K562 (cell line): Measurements from ENCODE around the gene HP1BP3. TPM values are rescaled to one million over a fixed set of nuclear protein-coding genes. Genes with fewer than 3 reads are reported as not detected.

Source experiments
- ATAC-seq: fragments of 200-7000 bp; cut with Tn5 transposase; 3 replicates; pipeline ENCODE4 v1.9.1; 2020; ENCODE audit warnings: moderate library complexity
- BruUV-seq: library from RNA; stranded (reverse); fragments of 400-500 nt; replicated peaks from 2 replicates; lab custom pipeline; 2021; lab: Mats Ljungman, UMichigan
- CTCF ChIA-PET: fragments of 300-600 bp; formaldehyde crosslinking; extraction: SDS; loops from one replicate; lab custom pipeline; 2021; ENCODE audit warnings: low intra/inter-chr PET ratio; lab: Yijun Ruan, JAX
- POLR2A ChIA-PET: fragments of 300-600, 350-650 bp; sonication (Branson Sonifier 250); formaldehyde crosslinking; extraction: SDS; loops from one replicate; lab custom pipeline; 2021; ENCODE audit warnings: antibody characterized with exemption, inconsistent platforms; lab: Yijun Ruan, JAX
- DNase-seq, 4 experiments: peaks; one replicate each; pipeline versions ENCODE4 v3.0.0 to v3.0.0-alpha.2; 2011 to 2018; ENCODE audit warnings: low spot score in 3 of 4, mixed read lengths in 3 of 4; ENCODE audit errors: extremely low read depth in 1 of 4
- FAIRE-seq: peaks from 2 replicates; lab custom pipeline; 2011; peaks lifted over from hg19 to GRCh38; lab: Jason Lieb, UNC
- H2AFZ ChIP-seq: 2 replicates; pipeline ENCODE4 v1.6.0; 2011; ENCODE audit warnings: low read depth, low read length, control low read depth, inconsistent platforms
- H3K27ac ChIP-seq: fragments of 200-600 bp; 3 replicates; pipeline ENCODE4 v1.8.0; 2011; ENCODE audit warnings: low read depth, mild to moderate bottlenecking, control low read depth, inconsistent platforms, low read length, moderate library complexity, mixed read lengths; ENCODE audit errors: extremely low read depth
- H3K27me3 ChIP-seq, 2 experiments: fragments of 300-600 bp in 1 of 2; 2 replicates in 1 of 2; 3 replicates in 1 of 2; pipeline versions ENCODE4 v1.6.0 to v1.8.0; 2011; ENCODE audit warnings: inconsistent platforms in 2 of 2, low read length in 2 of 2, mild to moderate bottlenecking in 1 of 2, mixed read lengths in 1 of 2, moderate library complexity in 1 of 2; ENCODE audit not compliant: control insufficient read depth in 2 of 2, insufficient read depth in 2 of 2
- H3K36me3 ChIP-seq: fragments of 300-600 bp; 3 replicates; pipeline ENCODE4 v1.8.0; 2011; ENCODE audit warnings: mild to moderate bottlenecking, low read length, inconsistent platforms; ENCODE audit not compliant: control insufficient read depth, insufficient read depth
- H3K4me1 ChIP-seq, 2 experiments: fragments of 200-600 bp in 1 of 2; replicated peaks in 1 of 2; 2 replicates in 1 of 2; 3 replicates in 1 of 2; pipeline versions ENCODE4 v1.5.1 to v1.8.0; 2011; ENCODE audit warnings: inconsistent platforms in 2 of 2, low read length in 2 of 2, mild to moderate bottlenecking in 1 of 2, mixed read lengths in 1 of 2, moderate library complexity in 1 of 2; ENCODE audit not compliant: control insufficient read depth in 2 of 2, insufficient read depth in 2 of 2
- H3K4me2 ChIP-seq: 2 replicates; pipeline ENCODE4 v1.6.1; 2011; ENCODE audit warnings: low read length, control low read depth, inconsistent platforms, mixed read lengths; ENCODE audit not compliant: insufficient read depth
- H3K4me3 ChIP-seq: fragments of 200-600 bp; sonication (generic), shearing (Covaris generic); 2 replicates; pipeline ENCODE4 v1.5.1; 2016; ENCODE audit warnings: control low read depth, inconsistent platforms
- H3K79me2 ChIP-seq: fragments of 200-600 bp; 3 replicates; pipeline ENCODE4 v1.8.0; 2011; ENCODE audit warnings: low read length, inconsistent platforms; ENCODE audit not compliant: control insufficient read depth, insufficient read depth
- H3K9ac ChIP-seq, 2 experiments: 2 replicates each; pipeline versions ENCODE4 v1.6.0 to v1.6.1; 2011; ENCODE audit warnings: low read depth in 2 of 2, low read length in 2 of 2, control low read depth in 1 of 2, inconsistent platforms in 1 of 2, mild to moderate bottlenecking in 1 of 2, mixed read lengths in 1 of 2; ENCODE audit not compliant: insufficient read depth in 1 of 2
- H3K9me1 ChIP-seq: one replicate; pipeline ENCODE4 v1.6.0; 2011; ENCODE audit warnings: inconsistent platforms, mild to moderate bottlenecking, low read length, moderate library complexity; ENCODE audit not compliant: control insufficient read depth, insufficient read depth
- H3K9me3 ChIP-seq: replicated peaks from 2 replicates; pipeline ENCODE4 v1.5.1; 2011; ENCODE audit warnings: low read depth, low read length, inconsistent platforms; ENCODE audit not compliant: control insufficient read depth, insufficient read depth
- H4K20me1 ChIP-seq: replicated peaks from 2 replicates; pipeline ENCODE4 v1.6.1; 2011; ENCODE audit warnings: low read length, inconsistent platforms, mixed read lengths; ENCODE audit not compliant: control insufficient read depth, insufficient read depth
- ARNT ChIP-seq, 2 experiments: fragments of 450-650 bp; IDR thresholded peaks; 2 replicates each; pipeline ENCODE4 v1.6.1; 2016; ENCODE audit warnings: mild to moderate bottlenecking in 1 of 2
- BRD9 ChIP-seq: fragments of 450-650 bp; IDR thresholded peaks from 2 replicates; pipeline ENCODE4 v1.6.1; 2018; ENCODE audit warnings: low read depth; ENCODE audit not compliant: partially characterized antibody
- CBFB ChIP-seq: sonication (generic); formaldehyde crosslinking; IDR thresholded peaks from 2 replicates; pipeline ENCODE4 v1.4.0; 2020; ENCODE audit warnings: mild to moderate bottlenecking, missing genetic modification reagents
- CBX1 ChIP-seq: sonication (generic); IDR thresholded peaks from 2 replicates; pipeline ENCODE4 v1.6.1; 2016; ENCODE audit warnings: antibody characterized with exemption, low read depth, mild to moderate bottlenecking
- DNMT1 ChIP-seq: fragments of 450-650 bp; IDR thresholded peaks from 2 replicates; pipeline ENCODE4 v1.6.1; 2016; ENCODE audit warnings: antibody characterized with exemption, mild to moderate bottlenecking
- FOXP1 ChIP-seq: sonication (generic); formaldehyde crosslinking; IDR thresholded peaks from 2 replicates; pipeline ENCODE4 v1.8.0; 2022; ENCODE audit warnings: mild to moderate bottlenecking, missing genetic modification reagents
- NFYB ChIP-seq: IDR thresholded peaks from 2 replicates; pipeline ENCODE4 v1.6.1; 2011; ENCODE audit warnings: mild to moderate bottlenecking, moderate library complexity; ENCODE audit not compliant: insufficient read length; ENCODE audit errors: extremely low read depth
- PRMT5 ChIP-seq: sonication (generic); formaldehyde crosslinking; IDR thresholded peaks from 2 replicates; pipeline ENCODE4 v1.5.0; 2020; ENCODE audit warnings: missing genetic modification reagents
- PTBP1 ChIP-seq: fragments of 200-400 bp; formaldehyde crosslinking; IDR thresholded peaks from 2 replicates; pipeline ENCODE4 v1.6.1; 2017; ENCODE audit warnings: low read depth, low read length
- SRSF1 ChIP-seq: fragments of 200-400 bp; formaldehyde crosslinking; IDR thresholded peaks from 2 replicates; pipeline ENCODE4 v1.6.1; 2017; ENCODE audit warnings: mild to moderate bottlenecking, low read depth, low read length, moderate library complexity
- WGBS: fragments of 100-300 bp; shearing (Covaris generic); methylation state at CpG from one replicate; pipeline ENCODE4 v1.1.6; 2016; ENCODE audit warnings: low coverage, mixed read lengths; ENCODE audit not compliant: insufficient coverage; ENCODE audit errors: missing lambda C conversion rate; 5-methylcytosine and 5-hydroxymethylcytosine counted together
- in situ Hi-C: fragments of 300-500 bp; cut with MboI; formaldehyde crosslinking; loops from 4 replicates; pipeline ENCODE4 v1.15.0; 2018; ENCODE audit warnings: inconsistent platforms, mixed read lengths
- intact Hi-C: fragments of 100-400 bp; cut with micrococcal nuclease; formaldehyde crosslinking; loops from 2 replicates; pipeline ENCODE4 v1.14.2; 2022
- polyA plus RNA-seq, 8 experiments: library from polyadenylated mRNA; depleted of rRNA in 4 of 8; stranded (reverse) in 5 of 8; unstranded in 3 of 8; fragments of >200 nt; fragmentation: Nextera tagmentation in 2 of 8; fragmentation: Illumina TruSeq in 1 of 8; extraction: Ambion mirVana in 2 of 8; extraction: Trizol in 1 of 8; gene quantifications; 2 replicates each; pipeline versions ENCODE4 v1.2.1 to v1.2.3, GENCODE V29; 2011 to 2014; ENCODE audit warnings: inconsistent platforms in 1 of 8, missing spikeins in 1 of 8
- total RNA-seq, 7 experiments: library from RNA; depleted of rRNA in 6 of 7; stranded (reverse); fragments of >200 nt in 6 of 7; fragmentation: Illumina TruSeq in 2 of 7; extraction: Trizol in 2 of 7; gene quantifications; 2 replicates each; pipeline versions ENCODE4 v1.2.1 to v1.2.3, GENCODE V29; 2011 to 2021; ENCODE audit warnings: low replicate concordance in 1 of 7
- TF ChIP-seq, protein P1 (sequence below): fragments of 450-650 bp; formaldehyde crosslinking; conservative IDR thresholded peaks from 2 replicates; pipeline ENCODE4 v1.4.0; 2022; ENCODE audit warnings: mild to moderate bottlenecking, missing genetic modification characterization
- TF ChIP-seq, protein P2 (sequence below): fragments of 250-450 bp; sonication (Bioruptor Pico); IDR thresholded peaks from 2 replicates; pipeline ENCODE4 v1.8.0; 2021; ENCODE audit warnings: moderate library complexity, mild to moderate bottlenecking, inconsistent platforms

The HP1BP3 gene
- total and polyA plus RNA-seq, 9 of the 15 experiments (the other 6 are each of a cell fraction or from before 2014, with no cell fraction given): 57.3 to 513 (median 240) TPM

DNA sequence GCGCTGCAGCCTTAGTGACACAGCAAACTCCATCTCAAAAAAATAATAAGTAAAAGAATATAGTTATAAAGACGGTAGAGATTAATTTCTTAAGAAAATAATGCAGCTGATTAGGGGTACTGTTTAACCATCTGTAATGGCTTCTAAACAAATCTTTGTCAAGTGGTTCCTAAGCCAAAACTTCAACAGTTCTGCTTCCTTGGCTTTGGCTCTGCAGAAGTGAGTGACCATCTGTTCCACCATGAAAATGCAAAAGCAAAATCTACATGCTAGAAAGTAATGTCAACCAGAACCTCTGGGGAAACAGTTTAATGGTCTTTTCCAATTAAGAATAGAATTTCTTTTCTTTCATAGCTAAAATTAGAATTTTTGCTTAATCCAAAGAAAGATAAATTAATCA, 46.3 kb downstream of the HP1BP3 start:
- ATAC-seq: no peak
- TF ChIP-seq FOXP1 (CRISPR knock-in tag): no peak
- TF ChIP-seq, protein P1, sequence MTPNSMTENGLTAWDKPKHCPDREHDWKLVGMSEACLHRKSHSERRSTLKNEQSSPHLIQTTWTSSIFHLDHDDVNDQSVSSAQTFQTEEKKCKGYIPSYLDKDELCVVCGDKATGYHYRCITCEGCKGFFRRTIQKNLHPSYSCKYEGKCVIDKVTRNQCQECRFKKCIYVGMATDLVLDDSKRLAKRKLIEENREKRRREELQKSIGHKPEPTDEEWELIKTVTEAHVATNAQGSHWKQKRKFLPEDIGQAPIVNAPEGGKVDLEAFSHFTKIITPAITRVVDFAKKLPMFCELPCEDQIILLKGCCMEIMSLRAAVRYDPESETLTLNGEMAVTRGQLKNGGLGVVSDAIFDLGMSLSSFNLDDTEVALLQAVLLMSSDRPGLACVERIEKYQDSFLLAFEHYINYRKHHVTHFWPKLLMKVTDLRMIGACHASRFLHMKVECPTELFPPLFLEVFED (CRISPR knock-in tag): no peak
- no peak for TF ChIP-seq CBFB (CRISPR knock-in tag)
- no peak for TF ChIP-seq ARNT (IDR thresholded peaks at IDR 0.05)
- no peak for TF ChIP-seq BRD9
- no peak for TF ChIP-seq PRMT5 (CRISPR knock-in tag)
- TF ChIP-seq PTBP1: no peak
- no peak for TF ChIP-seq SRSF1
- TF ChIP-seq, protein P2, sequence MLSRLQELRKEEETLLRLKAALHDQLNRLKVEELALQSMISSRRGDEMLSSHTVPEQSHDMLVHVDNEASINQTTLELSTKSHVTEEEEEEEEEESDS (CRISPR knock-in tag): no peak
- TF ChIP-seq DNMT1: no peak
- no peak for TF ChIP-seq NFYB
- no peak for TF ChIP-seq CBX1
- TF ChIP-seq, all 486 proteins: peak for 0
- BruUV-seq: no TSS peak
- peaks cover 87% of the 10 kb centered on the region for H3K36me3 ChIP-seq
- 86% methylated on average over 2 of the region's 2 CpGs for WGBS
- no peaks in the 10 kb centered on the region for H3K9me3 ChIP-seq
- H2AFZ ChIP-seq: no peak overlapping the region
- no peak overlapping the region for H3K4me2 ChIP-seq
- 0 out of 2 replicates have a peak, but pooled peaks cover 5% of the 10 kb centered on the region for H4K20me1 ChIP-seq
- in situ Hi-C loops (no loop called here), intact Hi-C loops (no loop called here)
- no peak for DNase-seq
- H3K27ac ChIP-seq: no peak overlapping the region
- no peaks in the 10 kb centered on the region for H3K4me1 ChIP-seq
- H3K9ac ChIP-seq: no peak overlapping the region
- no peaks in the 10 kb centered on the region for H3K27me3 ChIP-seq
- H3K79me2 ChIP-seq: no peaks in the 10 kb centered on the region
- H3K9me1 ChIP-seq: no peaks in the 10 kb centered on the region
- H3K4me3 ChIP-seq: no peak overlapping the region
- no peak for FAIRE-seq
- ChIA-PET CTCF (interaction anchor here (0.5 kb wide), 1 partner anchor 470 kb away, joined by 4 read pairs; no protein-coding TSS in a partner anchor), POLR2A (interaction anchor here (0.8 to 2.3 kb wide), 3 partner anchors 11 to 46 kb away, joined by 4 to 11 read pairs (median 4); partner anchors contain the start of gene HP1BP3)
